GM12892 (cell line): ENCODE data around the gene ATXN7.

Source experiments
- POLR2A ChIP-seq: IDR thresholded peaks from 2 replicates; pipeline ENCODE4 v1.6.1; 2011; ENCODE audit warnings: low read depth, low read length, control low read depth
- POLR2AphosphoS5 ChIP-seq: IDR thresholded peaks from 2 replicates; pipeline ENCODE4 v1.6.1; 2011; ENCODE audit warnings: low read depth, low read length, control low read depth
- TAF1 ChIP-seq: IDR thresholded peaks from 2 replicates; pipeline ENCODE4 v1.6.1; 2011; ENCODE audit warnings: low read depth, mild to moderate bottlenecking, control low read depth, low read length, borderline replicate concordance

DNA sequence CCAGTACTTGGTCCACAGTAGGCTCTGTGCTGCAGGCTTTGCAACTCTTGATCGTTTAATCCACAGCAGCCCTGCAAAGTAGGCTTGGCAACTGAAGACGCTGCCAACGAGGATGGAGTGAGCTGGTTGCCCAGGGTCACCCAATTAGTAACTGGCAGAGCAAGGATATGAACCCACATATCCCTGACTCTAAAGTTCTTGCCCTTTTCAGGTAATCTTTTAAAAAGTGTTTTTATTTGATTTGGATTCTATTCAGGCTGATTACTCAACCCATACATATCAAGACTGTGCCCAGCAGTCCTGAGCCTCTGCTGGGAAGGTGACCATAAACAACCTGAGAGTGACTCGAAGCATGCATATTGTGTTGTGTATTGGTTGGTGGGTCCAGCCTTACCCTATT, 109.3 kb downstream of the ATXN7 start:
- no peak for TF ChIP-seq POLR2A
- no peak for TF ChIP-seq POLR2AphosphoS5
- no peak for TF ChIP-seq TAF1
